GM18867 (cell line): ENCODE data around the gene FAM227B.

Experiments
- ATAC-seq: cut with Tn5 transposase; IDR thresholded peaks from one replicate; pipeline ENCODE4 v1.9.1; 2021; ENCODE audit warnings: mild to moderate bottlenecking, moderate library complexity; ENCODE audit not compliant: unreplicated experiment

The FAM227B gene

DNA sequence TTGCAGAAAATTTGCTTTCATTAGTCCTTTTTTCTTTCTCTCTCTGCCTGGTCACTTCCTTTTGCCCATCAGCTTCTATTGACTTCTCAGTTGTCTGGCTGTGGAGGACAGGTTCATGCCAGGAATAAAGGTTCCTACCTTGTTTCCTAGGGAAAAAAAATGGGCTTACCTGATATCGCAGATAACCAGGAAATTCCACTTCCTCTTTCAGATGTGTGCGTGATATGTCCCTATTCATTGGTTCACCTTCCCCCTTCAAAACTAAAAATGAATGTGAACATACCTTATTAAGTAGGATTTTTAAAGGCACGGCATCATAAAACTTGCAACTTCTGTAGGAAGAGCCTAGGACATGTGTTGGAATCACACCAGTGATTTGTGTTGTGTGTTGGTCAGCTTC, 317.6 kb downstream of the FAM227B start:
- no peak for ATAC-seq

DNA sequence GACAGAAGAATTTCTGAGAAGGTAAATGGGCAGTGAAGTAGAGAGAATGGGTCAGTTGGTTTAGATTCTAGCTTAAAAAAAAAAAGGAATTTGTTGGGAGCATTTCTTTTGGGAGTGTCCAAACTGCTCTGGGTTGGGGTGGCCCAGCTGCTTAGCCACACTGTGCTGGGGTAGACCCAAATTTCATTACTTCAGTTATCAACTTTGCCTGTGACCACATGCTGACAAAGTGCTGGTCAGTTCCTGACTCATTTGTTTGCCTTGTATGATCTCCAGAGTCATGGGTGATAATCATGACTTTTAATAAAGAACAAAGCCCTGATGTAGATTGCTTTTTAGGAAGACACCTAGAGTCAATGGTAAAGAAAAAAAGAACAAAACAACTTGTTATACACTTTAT, 319.1 kb downstream of the FAM227B start:
- ATAC-seq = no peak

DNA sequence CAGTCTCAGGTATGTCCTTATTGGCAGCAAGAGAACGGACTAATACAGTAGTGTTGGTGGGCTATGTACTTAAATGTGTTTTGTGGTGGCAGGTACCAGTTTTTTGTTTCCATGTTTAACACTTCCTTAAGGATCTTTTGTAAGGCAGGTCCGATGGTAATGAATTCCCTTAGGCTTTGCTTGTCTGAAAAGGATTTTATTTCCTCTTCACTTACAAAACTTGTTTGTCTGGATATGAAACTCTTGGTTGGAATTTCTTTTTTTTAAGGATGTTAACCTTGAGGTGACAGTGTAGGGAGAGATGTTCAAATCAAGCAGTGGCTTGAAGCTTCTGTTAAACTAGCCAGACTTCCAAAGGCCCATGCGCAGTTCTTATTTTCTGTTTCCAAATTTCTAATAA, 319.8 kb downstream of the FAM227B start:
- ATAC-seq = no peak

DNA sequence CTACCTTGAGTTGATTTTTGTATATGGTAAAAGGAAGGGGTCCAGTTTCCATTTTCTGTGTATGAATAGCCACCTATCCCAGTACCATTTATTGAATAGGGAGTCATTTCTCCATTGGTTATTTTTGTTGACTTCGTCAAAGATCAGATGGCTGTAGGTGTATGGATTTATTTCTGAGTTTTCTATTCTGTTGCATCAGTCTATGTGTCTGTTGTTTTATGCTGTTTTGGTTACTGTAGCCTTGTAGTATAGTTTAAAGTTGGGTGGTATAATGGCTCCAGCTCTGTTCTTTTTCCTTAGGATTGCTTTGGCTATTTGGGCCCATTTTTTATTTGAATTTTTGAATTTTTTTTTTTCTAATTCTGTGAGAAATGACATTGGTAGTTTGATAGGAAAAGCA, 323.0 kb downstream of the FAM227B start:
- no peak for ATAC-seq

DNA sequence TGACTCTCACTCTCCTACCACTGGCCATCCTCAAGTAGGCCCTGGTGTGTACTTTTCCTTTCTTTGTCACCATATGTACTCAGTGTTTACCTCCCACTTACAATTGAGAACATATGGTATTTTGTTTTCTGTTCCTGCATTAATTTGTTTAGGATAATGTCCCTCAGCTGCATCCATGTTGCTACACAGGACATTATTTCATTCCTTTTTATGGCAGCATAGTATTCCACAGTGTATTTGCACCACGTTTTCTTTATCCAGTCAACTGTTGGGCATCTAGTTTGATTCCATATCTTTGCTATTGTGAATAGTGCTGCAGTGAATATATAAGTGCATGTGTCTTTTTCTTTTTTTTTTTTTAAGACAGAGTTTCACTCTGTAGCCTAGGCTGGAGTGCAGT, 324.4 kb downstream of the FAM227B start:
- ATAC-seq = no peak

DNA sequence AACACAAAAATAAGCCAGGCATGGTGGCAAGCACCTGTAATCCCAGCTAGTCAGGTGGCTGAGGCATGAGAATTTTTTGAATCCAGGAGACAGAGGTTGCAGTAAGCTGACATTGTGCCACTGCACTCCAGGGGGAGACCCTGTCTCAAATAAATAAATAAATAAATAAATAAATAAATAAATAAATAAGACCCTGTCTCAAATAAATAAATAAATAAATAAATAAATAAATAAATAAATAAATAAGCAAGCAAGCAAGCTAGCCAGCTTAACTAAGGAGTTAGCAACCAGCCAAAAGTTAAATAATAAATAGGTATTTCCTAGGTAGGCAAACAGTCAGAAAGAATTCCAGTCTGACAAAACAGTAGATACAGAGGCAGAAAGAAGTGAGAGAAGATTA, 326.7 kb downstream of the FAM227B start:
- no peak for ATAC-seq

DNA sequence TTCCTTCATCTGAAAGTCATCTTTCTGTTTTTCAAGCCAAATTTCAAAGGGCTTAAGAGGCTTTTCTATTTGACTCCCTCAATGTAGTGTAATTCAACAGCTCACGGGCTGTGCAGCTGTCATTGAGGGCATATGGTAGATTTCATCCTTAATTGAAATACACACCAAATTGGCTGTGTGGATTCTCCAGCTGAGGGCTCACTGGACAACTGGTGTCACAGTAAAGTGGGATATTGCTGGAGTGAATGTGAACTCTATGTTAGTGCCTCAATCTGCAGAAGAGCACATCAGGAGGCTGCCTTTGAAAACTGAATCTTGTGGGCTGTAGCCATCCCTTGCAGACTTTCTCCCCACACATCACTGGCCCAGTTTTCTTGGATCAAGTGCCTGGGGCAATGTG, 330.4 kb downstream of the FAM227B start:
- ATAC-seq = no peak

DNA sequence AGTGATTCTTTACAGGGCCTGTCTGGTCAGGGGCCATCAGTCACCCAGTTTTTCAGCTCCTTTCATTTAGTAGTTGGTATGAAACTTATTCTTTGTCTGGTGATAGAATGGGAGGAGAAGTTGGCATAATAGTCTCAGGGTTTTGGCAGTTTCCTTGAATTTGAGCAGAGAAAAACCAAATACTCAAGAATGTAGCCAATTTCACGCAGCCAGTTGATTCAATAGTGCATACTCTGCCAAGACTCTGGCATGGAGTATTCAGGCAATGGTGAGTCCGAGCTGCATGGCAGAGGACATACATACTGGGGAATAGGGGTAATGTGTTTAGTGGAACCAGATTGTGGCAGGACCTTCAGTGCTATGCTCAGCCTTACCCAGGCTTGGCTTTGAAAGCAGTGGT, 332.2 kb downstream of the FAM227B start:
- ATAC-seq = no peak

DNA sequence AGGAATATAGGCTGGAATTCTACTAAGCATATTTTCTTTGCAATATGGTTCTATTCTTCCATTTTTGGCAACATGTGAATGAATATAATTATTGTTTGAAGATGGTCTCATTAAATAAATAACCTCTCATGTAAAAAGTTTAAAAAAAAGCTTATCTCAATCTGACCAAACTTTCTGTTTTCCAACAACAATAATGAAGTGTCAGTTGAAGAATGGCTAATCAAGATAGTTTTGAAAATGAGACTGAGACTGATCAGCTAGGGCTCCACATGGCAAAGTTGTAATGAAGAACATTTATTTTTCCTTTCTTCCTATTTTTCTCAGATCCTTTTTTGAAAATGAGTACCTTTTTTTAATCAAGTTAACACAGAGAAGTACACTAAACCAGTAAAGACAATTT, 333.1 kb downstream of the FAM227B start:
- no peak for ATAC-seq

DNA sequence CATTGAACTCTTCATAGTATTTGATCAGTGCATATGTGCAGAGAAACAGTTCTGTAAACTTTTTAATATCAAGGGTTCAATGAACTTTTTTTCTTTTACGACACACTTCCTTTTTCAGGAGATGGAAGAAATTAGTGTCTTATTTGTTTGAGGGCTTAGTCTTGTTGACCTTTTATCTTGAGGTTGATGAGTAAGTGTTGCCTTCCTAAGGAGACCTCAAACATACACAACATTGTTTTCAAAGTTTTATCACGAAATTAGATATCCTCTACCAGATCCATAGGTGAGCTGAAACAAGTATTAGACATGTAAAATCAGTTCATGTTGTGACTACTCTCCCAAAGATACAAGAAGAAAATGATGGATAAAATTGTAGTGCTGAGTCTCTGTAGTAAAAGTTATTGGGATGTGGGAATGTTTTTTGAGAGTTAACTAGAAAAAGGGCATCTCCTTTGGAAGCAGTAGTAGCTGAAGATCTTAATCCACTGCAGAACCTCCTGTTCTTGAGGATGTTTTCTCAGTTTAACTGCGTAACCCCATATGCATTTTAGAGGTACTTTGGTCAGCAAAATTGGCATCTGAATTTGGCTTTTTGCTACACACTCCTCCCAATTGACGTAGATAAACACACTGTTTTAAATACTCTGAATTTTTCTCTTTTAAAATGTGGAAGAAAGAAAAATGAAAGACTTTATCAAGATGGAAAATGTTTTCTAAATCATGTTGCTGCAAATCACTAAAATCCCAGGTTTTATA, 333.8 kb downstream of the FAM227B start:
- no peak for ATAC-seq

DNA sequence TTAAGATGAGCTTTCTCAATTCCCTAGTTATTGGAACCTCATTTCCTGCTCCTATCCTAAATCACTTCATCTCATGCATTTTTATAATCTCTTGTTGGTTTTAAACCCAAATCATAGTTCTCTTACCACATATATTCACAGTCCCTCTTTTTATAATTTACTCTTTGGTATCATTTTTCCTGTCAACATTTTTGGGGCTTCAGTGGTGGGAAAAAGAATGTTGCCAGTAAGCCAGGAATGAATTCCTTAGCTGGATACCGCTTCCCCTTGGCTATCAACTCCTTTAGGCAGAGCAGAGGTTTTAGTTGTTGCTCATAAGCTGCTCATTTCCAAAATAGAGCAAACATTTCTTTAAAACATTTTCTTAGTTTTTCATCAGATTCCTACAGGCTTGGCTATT, 338.3 kb downstream of the FAM227B start:
- no peak for ATAC-seq

DNA sequence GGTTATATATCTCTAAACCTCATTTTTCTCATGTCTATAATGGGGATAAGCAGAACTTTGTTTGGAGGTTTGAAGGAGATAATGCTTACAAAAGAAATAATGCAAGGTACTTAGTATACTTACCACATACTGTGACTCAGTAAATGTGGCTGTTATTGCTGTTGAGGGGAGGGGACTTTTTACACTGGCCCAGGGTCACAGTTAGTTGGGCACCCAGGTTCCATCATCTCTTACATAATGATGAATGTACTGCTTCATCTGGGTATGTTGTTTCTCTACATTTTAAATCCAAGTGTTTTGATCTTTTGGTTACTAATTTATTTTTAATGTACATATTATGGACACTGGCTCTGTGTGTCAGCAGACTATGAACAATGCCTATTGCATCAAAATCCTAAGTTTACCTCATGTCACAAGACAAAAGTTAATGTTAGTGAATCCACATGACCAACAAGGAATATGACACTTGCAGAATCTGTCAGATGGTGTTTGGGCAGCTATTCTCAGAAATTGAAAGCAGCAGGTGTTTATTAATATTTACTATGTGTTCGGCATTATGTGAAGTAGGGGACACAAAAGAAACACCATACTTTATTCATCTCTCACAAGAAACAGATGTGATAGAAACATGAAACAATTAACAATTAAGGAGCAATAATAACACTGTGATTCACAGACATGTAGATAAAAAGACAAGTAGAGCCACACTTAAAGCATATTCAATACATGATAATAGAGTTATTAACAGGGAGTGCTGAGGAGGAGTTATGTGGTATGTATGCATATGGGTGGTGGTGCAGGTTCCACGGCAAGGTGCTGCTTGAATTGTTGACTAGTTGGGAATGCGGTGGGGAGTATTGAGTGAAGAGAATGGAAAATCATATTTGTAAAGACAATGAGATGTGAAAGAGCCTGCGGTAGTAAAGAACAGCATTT, 340.8 kb downstream of the FAM227B start:
- ATAC-seq = no peak

DNA sequence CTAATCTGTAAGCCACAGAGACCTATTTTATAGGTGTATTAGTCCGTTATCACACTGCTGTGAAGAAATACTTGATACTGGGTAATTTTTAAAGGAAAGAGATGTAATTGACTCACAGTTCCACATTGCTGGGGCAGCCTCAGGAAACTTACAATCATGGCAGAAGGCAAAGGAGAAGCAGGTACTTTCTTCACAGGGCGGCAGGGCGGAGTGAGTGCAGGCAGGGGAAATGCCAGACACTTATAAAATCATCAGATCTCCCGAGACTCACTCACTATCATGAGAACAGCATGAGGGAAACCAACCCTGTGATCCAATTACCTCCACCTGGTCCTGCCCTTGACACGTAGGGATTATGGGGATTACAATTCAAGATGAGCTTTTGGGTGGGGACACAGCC, 341.9 kb downstream of the FAM227B start:
- no peak for ATAC-seq
